DND-41 (cell line): ENCODE measurements around the gene SYTL4.

ENCODE experiments used
- CTCF ChIP-seq: IDR thresholded peaks from 2 replicates; pipeline ENCODE4 v1.5.1; 2012; ENCODE audit warnings: borderline replicate concordance, low read length, moderate library complexity, mild to moderate bottlenecking; ENCODE audit not compliant: poor library complexity, severe bottlenecking; ENCODE audit errors: extremely low read depth
- EZH2 ChIP-seq: IDR thresholded peaks from 3 replicates; pipeline ENCODE4 v1.6.1; 2012; ENCODE audit warnings: borderline replicate concordance, low read depth, mild to moderate bottlenecking, moderate library complexity, low read length, inconsistent platforms; ENCODE audit not compliant: severe bottlenecking

GRCh38 chrX:100685284-100685996 lies 46.5 kb downstream of the SYTL4 start:
- peak; percentile 76 for TF ChIP-seq CTCF
- no peak for TF ChIP-seq EZH2
